Immature natural killer cell (primary cell): ENCODE data around the gene PPP1R15B. TPM values are rescaled to one million over a fixed set of nuclear protein-coding genes. Genes with fewer than 3 reads are reported as not detected.

ENCODE experiments used
- DNase-seq, 3 donors: peaks; one replicate each; pipeline ENCODE4 v3.0.0; 2022; ENCODE audit warnings: mixed read lengths in 1 of 3
- H3K27ac Mint-ChIP-seq, 6 donors: one replicate each; pipeline ENCODE4 v1.8.0; 2020; ENCODE audit warnings: mixed read lengths in 6 of 6, mild to moderate bottlenecking in 5 of 6, inconsistent platforms in 4 of 6, moderate library complexity in 3 of 6
- H3K27me3 Mint-ChIP-seq, 3 donors: one replicate each; pipeline ENCODE4 v1.8.0; 2020 to 2021; ENCODE audit warnings: low read depth in 3 of 3, mild to moderate bottlenecking in 3 of 3, mixed read lengths in 3 of 3, moderate library complexity in 3 of 3, inconsistent platforms in 1 of 3
- H3K36me3 Mint-ChIP-seq, 3 donors: one replicate each; pipeline ENCODE4 v1.8.0; 2020; ENCODE audit warnings: mixed read lengths in 3 of 3, inconsistent platforms in 2 of 3, mild to moderate bottlenecking in 2 of 3
- H3K4me1 Mint-ChIP-seq, 2 donors: one replicate each; pipeline ENCODE4 v1.8.0; 2020; ENCODE audit warnings: inconsistent platforms in 2 of 2, mild to moderate bottlenecking in 2 of 2, mixed read lengths in 2 of 2, moderate library complexity in 1 of 2
- H3K4me3 Mint-ChIP-seq, 5 donors: one replicate each; pipeline ENCODE4 v1.8.0; 2020; ENCODE audit warnings: mild to moderate bottlenecking in 5 of 5, mixed read lengths in 5 of 5, inconsistent platforms in 3 of 5, moderate library complexity in 3 of 5
- H3K9me3 Mint-ChIP-seq, 6 donors: one replicate each; pipeline ENCODE4 v1.8.0; 2020; ENCODE audit warnings: mild to moderate bottlenecking in 6 of 6, mixed read lengths in 6 of 6, inconsistent platforms in 4 of 6, moderate library complexity in 3 of 6
- polyA plus RNA-seq, 3 donors: library from polyadenylated mRNA; unstranded; fragments of 300-500 nt; fragmentation: Illumina TruSeq; gene quantifications; one replicate each; pipeline ENCODE4 v1.2.3, GENCODE V29; 2021

Gene PPP1R15B
- polyA plus RNA-seq, 3 donors from 2014 or later = 13.5 to 23.0 (median 17.3) TPM

GRCh38 chr1:204410688-204411450 is 748 bp downstream of the PPP1R15B start:
- peaks cover 47 to 61% of the 10 kb centered on the region in 2 donors for H3K4me1 Mint-ChIP-seq
- no peaks in the 10 kb centered on the region for H3K9me3 Mint-ChIP-seq
- peaks cover 14 to 15% (median 15%) of the 10 kb centered on the region in 3 donors for H3K27me3 Mint-ChIP-seq
- DNase-seq = peak in 1 of 3 donors; percentile 32
- peak overlapping the region; percentile 92 to 99 (median 99) for H3K4me3 Mint-ChIP-seq
- peak overlapping the region; percentile 100 for H3K27ac Mint-ChIP-seq
- peaks cover 0 to 14% (median 0%) of the 10 kb centered on the region in 3 donors for H3K36me3 Mint-ChIP-seq

- Mint-ChIP-seq H3K36me3 (peaks cover 0 to 14% (median 0%) of the 10 kb centered on the region in 3 donors), H3K27ac (peak overlapping the region; percentile 100), H3K4me1 (peaks cover 50 to 69% of the 10 kb centered on the region in 2 donors), H3K27me3 (peaks cover 14 to 15% (median 15%) of the 10 kb centered on the region in 3 donors), H3K4me3 (peak overlapping the region; percentile 92 to 99 (median 99)), H3K9me3 (no peaks in the 10 kb centered on the region)
- no peak for DNase-seq
These were observed 1.6 kb downstream of the PPP1R15B start for GRCh38 chr1:204409836-204410687.

GRCh38 chr1:204409123-204409522 is 2.5 kb downstream of the PPP1R15B start:
- DNase-seq = no peak
- Mint-ChIP-seq H3K9me3 (no peaks in the 10 kb centered on the region), H3K4me1 (peaks cover 56 to 78% of the 10 kb centered on the region in 2 donors), H3K27me3 (peaks cover 14 to 15% (median 15%) of the 10 kb centered on the region in 3 donors), H3K27ac (peak overlapping the region; percentile 100), H3K36me3 (peaks cover 0 to 15% (median 0%) of the 10 kb centered on the region in 3 donors), H3K4me3 (peak overlapping the region; percentile 92 to 99 (median 99))

GRCh38 chr1:204408602-204409001 is 3.0 kb downstream of the PPP1R15B start:
- Mint-ChIP-seq H3K36me3 (peaks cover 0 to 20% (median 4%) of the 10 kb centered on the region in 3 donors), H3K9me3 (no peaks in the 10 kb centered on the region), H3K4me1 (peaks cover 59 to 84% of the 10 kb centered on the region in 2 donors), H3K4me3 (peak overlapping the region; percentile 92 to 99 (median 99)), H3K27me3 (peaks cover 13 to 15% (median 14%) of the 10 kb centered on the region in 3 donors), H3K27ac (peak overlapping the region; percentile 86 to 100 (median 100))
- DNase-seq = no peak

- H3K4me3 Mint-ChIP-seq = peak overlapping the region; percentile 92 to 99 (median 99)
- H3K27me3 Mint-ChIP-seq = peaks cover 13 to 15% (median 14%) of the 10 kb centered on the region in 3 donors
- peaks cover 0 to 20% (median 4%) of the 10 kb centered on the region in 3 donors for H3K36me3 Mint-ChIP-seq
- peak overlapping the region; percentile 86 to 100 (median 100) for H3K27ac Mint-ChIP-seq
- H3K4me1 Mint-ChIP-seq = peaks cover 59 to 83% of the 10 kb centered on the region in 2 donors
- no peak for DNase-seq
- H3K9me3 Mint-ChIP-seq = no peaks in the 10 kb centered on the region
These were observed 3.5 kb downstream of the PPP1R15B start for GRCh38 chr1:204408074-204408507.

- H3K27me3 Mint-ChIP-seq = peaks cover 13 to 15% (median 14%) of the 10 kb centered on the region in 3 donors
- no peak for DNase-seq
- H3K36me3 Mint-ChIP-seq = peaks cover 0 to 20% (median 4%) of the 10 kb centered on the region in 3 donors
- peaks cover 57 to 80% of the 10 kb centered on the region in 2 donors for H3K4me1 Mint-ChIP-seq
- no peaks in the 10 kb centered on the region for H3K9me3 Mint-ChIP-seq
- H3K4me3 Mint-ChIP-seq = peak overlapping the region; percentile 92 to 99 (median 99)
- H3K27ac Mint-ChIP-seq = peak overlapping the region; percentile 15 to 100 (median 93)
These were observed 4.2 kb downstream of the PPP1R15B start for GRCh38 chr1:204407295-204407971.

GRCh38 chr1:204406621-204407020 is 5.0 kb downstream of the PPP1R15B start:
- H3K27me3 Mint-ChIP-seq = peaks cover 7 to 10% (median 8%) of the 10 kb centered on the region in 3 donors
- H3K27ac Mint-ChIP-seq = peak overlapping the region; percentile 34 to 100 (median 59)
- H3K4me1 Mint-ChIP-seq = peaks cover 54 to 80% of the 10 kb centered on the region in 2 donors
- H3K4me3 Mint-ChIP-seq = peak overlapping the region; percentile 92 to 99 (median 99)
- no peak for DNase-seq
- no peaks in the 10 kb centered on the region for H3K9me3 Mint-ChIP-seq
- peaks cover 0 to 24% (median 4%) of the 10 kb centered on the region in 3 donors for H3K36me3 Mint-ChIP-seq

- no peak for DNase-seq
- peak overlapping the region in 5 of 6 donors; percentile 5 to 79 (median 72) for H3K27ac Mint-ChIP-seq
- peaks cover 4 to 30% (median 6%) of the 10 kb centered on the region in 3 donors for H3K36me3 Mint-ChIP-seq
- peak overlapping the region; percentile 92 to 99 (median 99) for H3K4me3 Mint-ChIP-seq
- peaks cover 2 to 4% (median 3%) of the 10 kb centered on the region in 3 donors for H3K27me3 Mint-ChIP-seq
- H3K9me3 Mint-ChIP-seq = no peaks in the 10 kb centered on the region
- H3K4me1 Mint-ChIP-seq = peaks cover 52 to 83% of the 10 kb centered on the region in 2 donors
These were observed 5.6 kb downstream of the PPP1R15B start for GRCh38 chr1:204405988-204406387.

- H3K27me3 Mint-ChIP-seq = peaks cover 0 to 3% (median 0%) of the 10 kb centered on the region in 3 donors
- H3K9me3 Mint-ChIP-seq = no peaks in the 10 kb centered on the region
- no peak overlapping the region for H3K4me3 Mint-ChIP-seq
- H3K27ac Mint-ChIP-seq = peak overlapping the region in 2 of 6 donors; percentile 32 to 55
- peaks cover 9 to 34% (median 12%) of the 10 kb centered on the region in 3 donors for H3K36me3 Mint-ChIP-seq
- no peak for DNase-seq
- peaks cover 42 to 71% of the 10 kb centered on the region in 2 donors for H3K4me1 Mint-ChIP-seq
These were observed 7.0 kb downstream of the PPP1R15B start for GRCh38 chr1:204404629-204405028.

GRCh38 chr1:204402391-204402790 is 9.2 kb downstream of the PPP1R15B start:
- H3K36me3 Mint-ChIP-seq = peaks cover 15 to 32% (median 20%) of the 10 kb centered on the region in 3 donors
- H3K4me1 Mint-ChIP-seq = peaks cover 26 to 54% of the 10 kb centered on the region in 2 donors
- peaks cover 0 to 3% (median 0%) of the 10 kb centered on the region in 3 donors for H3K27me3 Mint-ChIP-seq
- H3K4me3 Mint-ChIP-seq = no peak overlapping the region
- peak overlapping the region in 2 of 6 donors; percentile 23 to 46 for H3K27ac Mint-ChIP-seq
- H3K9me3 Mint-ChIP-seq = no peaks in the 10 kb centered on the region
- DNase-seq = no peak

- H3K36me3 Mint-ChIP-seq = peaks cover 15 to 32% (median 20%) of the 10 kb centered on the region in 3 donors
- H3K27ac Mint-ChIP-seq = peak overlapping the region in 3 of 6 donors; percentile 4 to 59 (median 46)
- H3K4me1 Mint-ChIP-seq = peaks cover 23 to 47% of the 10 kb centered on the region in 2 donors
- H3K9me3 Mint-ChIP-seq = no peaks in the 10 kb centered on the region
- DNase-seq = no peak
- no peak overlapping the region for H3K4me3 Mint-ChIP-seq
- H3K27me3 Mint-ChIP-seq = peaks cover 0 to 3% (median 0%) of the 10 kb centered on the region in 3 donors
These were observed 9.9 kb downstream of the PPP1R15B start for GRCh38 chr1:204401730-204402129.

- Mint-ChIP-seq H3K36me3 (peaks cover 15 to 32% (median 20%) of the 10 kb centered on the region in 3 donors), H3K27ac (peak overlapping the region; percentile 4 to 61 (median 56)), H3K4me3 (no peak overlapping the region), H3K27me3 (peaks cover 0 to 3% (median 0%) of the 10 kb centered on the region in 3 donors), H3K9me3 (no peaks in the 10 kb centered on the region), H3K4me1 (peaks cover 16 to 40% of the 10 kb centered on the region in 2 donors)
- DNase-seq = no peak
These were observed 10.6 kb downstream of the PPP1R15B start for GRCh38 chr1:204400882-204401510.
